Body of pancreas (tissue), 4 donors: Measurements from ENCODE around the gene SBF2. TPM values are rescaled to one million over a fixed set of nuclear protein-coding genes. Genes with fewer than 3 reads are reported as not detected.
A peak's percentile ranks its signal among the peaks of the same experiment; 100 is the strongest.

Experiments
- ATAC-seq: fragments of 150-250 bp; one replicate; pipeline ENCODE4 v1.9.1; 2016
- DNase-seq, 4 donors: peaks; one replicate each; pipeline ENCODE4 v3.0.0-alpha.2; 2019
- H3K27ac ChIP-seq, 4 donors: fragments of 200-600 bp; sonication (generic); 1 replicate in 3 of 4; 2 replicates in 1 of 4; pipeline versions ENCODE4 v1.5.1 to v1.6.1; 2016 to 2019; ENCODE audit warnings: mild to moderate bottlenecking in 1 of 4, mixed read lengths in 1 of 4, moderate library complexity in 1 of 4
- H3K27me3 ChIP-seq, 2 donors: fragments of 200-600 bp; sonication (generic); one replicate each; pipeline ENCODE4 v1.6.0; 2016; ENCODE audit warnings: mild to moderate bottlenecking in 1 of 2
- H3K36me3 ChIP-seq, 2 donors: fragments of 200-600 bp; sonication (generic); replicated peaks in 1 of 2; 2 replicates each; pipeline ENCODE4 v1.5.1; 2016; ENCODE audit warnings: low read depth in 2 of 2; ENCODE audit not compliant: insufficient read depth in 1 of 2
- H3K4me1 ChIP-seq: fragments of 200-600 bp; sonication (generic); one replicate; pipeline ENCODE4 v1.6.0; 2016
- H3K4me3 ChIP-seq, 2 donors: fragments of 200-600 bp; sonication (generic); 1 replicate in 1 of 2; 2 replicates in 1 of 2; pipeline ENCODE4 v1.5.1; 2016 to 2019
- H3K9me3 ChIP-seq, 3 donors: fragments of 200-600 bp; sonication (generic); 1 replicate in 2 of 3; 2 replicates in 1 of 3; pipeline ENCODE4 v1.5.1; 2016
- CTCF ChIP-seq, 7 experiments: fragments of 450-650 bp in 4 of 7; fragments of 200-600 bp in 3 of 7; sonication (generic) in 3 of 7; IDR thresholded peaks; one replicate each; pipeline ENCODE4 v1.5.1; 2016 to 2019; ENCODE audit warnings: antibody characterized with exemption in 7 of 7
- POLR2A ChIP-seq, 3 donors: fragments of 450-650 bp; IDR thresholded peaks; one replicate each; pipeline ENCODE4 v1.6.1; 2016; ENCODE audit warnings: antibody characterized with exemption in 3 of 3, mild to moderate bottlenecking in 2 of 3
- WGBS, 2 donors: methylation state at CpG; one replicate each; pipeline ENCODE4 v1.1.5; 2017; 5-methylcytosine and 5-hydroxymethylcytosine counted together
- intact Hi-C: fragments of 100-400 bp; cut with DNase I; formaldehyde crosslinking; loops from one replicate; pipeline ENCODE4 v1.15.1; 2023
- total RNA-seq, 2 donors: library from RNA; depleted of rRNA; stranded (reverse); fragments of >200 nt; gene quantifications; one replicate each; pipeline ENCODE4 v1.1.0, GENCODE V29; 2016

The SBF2 gene
- total RNA-seq, 2 donors from 2014 or later, result 23.6 to 38.9 TPM

DNA sequence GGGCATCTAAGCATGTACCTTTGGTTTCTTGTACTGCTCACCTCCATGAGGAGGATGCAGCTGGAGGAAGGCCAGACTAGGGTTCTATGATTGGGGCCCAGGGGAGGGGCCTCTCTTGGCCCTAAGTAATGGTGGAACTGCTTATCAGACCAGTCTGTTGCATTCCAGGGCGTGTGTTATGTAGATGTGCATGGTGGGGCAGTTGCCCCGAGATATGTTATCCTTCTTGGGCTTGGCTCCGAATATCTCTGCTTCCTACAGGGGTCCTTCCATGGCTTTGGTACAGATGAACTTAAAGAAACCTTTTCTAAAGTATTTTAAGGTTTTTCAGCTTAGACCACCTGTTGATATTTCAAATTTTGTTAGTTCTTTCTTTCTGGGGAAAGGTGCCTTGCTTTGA lies 504.1 kb downstream of the SBF2 start:
- peaks cover 0 to 1% of the 10 kb centered on the region in 2 donors for H3K36me3 ChIP-seq
- intact Hi-C loops, result no loop called here
- no peak for DNase-seq
- H3K27ac ChIP-seq, result no peak overlapping the region
- H3K4me3 ChIP-seq, result no peak overlapping the region
- no peak for ATAC-seq
- no peaks in the 10 kb centered on the region for H3K27me3 ChIP-seq
- no peaks in the 10 kb centered on the region for H3K4me1 ChIP-seq
- no peaks in the 10 kb centered on the region for H3K9me3 ChIP-seq
- TF ChIP-seq POLR2A (IDR thresholded peaks at IDR 0.05) (no peak), CTCF (IDR thresholded peaks at IDR 0.05) (no peak)
- WGBS, 2 donors, result 87 to 93% methylated on average over 3 of the region's 3 CpGs

GRCh38 chr11:9787981-9788521 lies 506.0 kb downstream of the SBF2 start:
- Histone ChIP-seq H3K9me3 (no peaks in the 10 kb centered on the region), H3K27ac (no peak overlapping the region), H3K36me3 (peaks cover 0 to 2% of the 10 kb centered on the region in 2 donors), H3K4me3 (no peak overlapping the region), H3K27me3 (no peaks in the 10 kb centered on the region), H3K4me1 (no peaks in the 10 kb centered on the region)
- WGBS, 2 donors, result 57 to 89% methylated on average over 3 of the region's 3 CpGs
- DNase-seq (peak in 3 of 4 donors; percentile 16 to 38 (median 22)), ATAC-seq (no peak)
- TF ChIP-seq POLR2A (IDR thresholded peaks at IDR 0.05) (no peak), CTCF (IDR thresholded peaks at IDR 0.05) (no peak)
- intact Hi-C loops, result no loop called here

GRCh38 chr11:9787260-9787659 lies 506.8 kb downstream of the SBF2 start:
- ATAC-seq (no peak), DNase-seq (no peak)
- TF ChIP-seq POLR2A (IDR thresholded peaks at IDR 0.05) (no peak), CTCF (IDR thresholded peaks at IDR 0.05) (no peak)
- intact Hi-C loops, result no loop called here
- Histone ChIP-seq H3K4me1 (no peaks in the 10 kb centered on the region), H3K9me3 (no peaks in the 10 kb centered on the region), H3K4me3 (no peak overlapping the region), H3K27ac (no peak overlapping the region), H3K36me3 (peaks cover 0 to 2% of the 10 kb centered on the region in 2 donors), H3K27me3 (no peaks in the 10 kb centered on the region)
- 91 to 95% methylated on average over 5 of the region's 5 CpGs for WGBS, 2 donors

- Histone ChIP-seq H3K4me3 (no peak overlapping the region), H3K4me1 (no peaks in the 10 kb centered on the region), H3K9me3 (no peaks in the 10 kb centered on the region), H3K27ac (no peak overlapping the region), H3K27me3 (no peaks in the 10 kb centered on the region), H3K36me3 (peaks cover 0 to 2% of the 10 kb centered on the region in 2 donors)
- WGBS, 2 donors, result 76 to 78% methylated on average over 6 of the region's 6 CpGs
- intact Hi-C loops, result no loop called here
- TF ChIP-seq CTCF (IDR thresholded peaks at IDR 0.05) (no peak), POLR2A (IDR thresholded peaks at IDR 0.05) (no peak)
- ATAC-seq (no peak), DNase-seq (no peak)
Measured at GRCh38 chr11:9784602-9785315, 509.3 kb downstream of the SBF2 start.

DNA sequence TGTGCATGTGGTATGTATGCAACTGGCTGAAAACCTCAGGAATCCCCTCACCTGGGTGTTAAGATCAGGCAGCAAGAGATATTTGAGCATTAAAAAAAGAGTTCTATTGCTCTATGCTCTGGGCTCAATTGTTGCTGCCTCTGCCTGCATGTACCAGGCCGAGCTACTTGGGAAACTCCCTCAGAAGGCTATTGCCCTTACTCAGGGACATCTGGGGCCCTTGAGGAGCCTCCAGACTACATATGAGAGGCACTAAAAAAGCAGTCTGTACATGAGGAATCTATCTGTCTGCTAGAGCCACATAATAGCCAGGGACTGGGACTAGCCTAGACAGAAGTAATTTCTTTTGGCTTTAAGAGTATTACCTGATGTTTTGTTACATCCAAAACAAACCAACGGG lies 510.0 kb downstream of the SBF2 start:
- intact Hi-C loops, result no loop called here
- ATAC-seq (no peak), DNase-seq (no peak)
- WGBS, 2 donors, result 84 to 91% methylated on average over 2 of the region's 2 CpGs
- H3K27me3 ChIP-seq, result no peaks in the 10 kb centered on the region
- no peaks in the 10 kb centered on the region for H3K9me3 ChIP-seq
- H3K4me1 ChIP-seq, result no peaks in the 10 kb centered on the region
- H3K27ac ChIP-seq, result no peak overlapping the region
- TF ChIP-seq CTCF (IDR thresholded peaks at IDR 0.05) (no peak), POLR2A (IDR thresholded peaks at IDR 0.05) (no peak)
- no peak overlapping the region for H3K4me3 ChIP-seq
- H3K36me3 ChIP-seq, result peaks cover 0 to 2% of the 10 kb centered on the region in 2 donors
